Esophagus muscularis mucosa (tissue), 3 donors: Measurements from ENCODE around the gene C3orf33.

ENCODE experiments used
- CTCF ChIP-seq, 3 experiments: fragments of 200-600 bp in 2 of 3; fragments of 450-650 bp in 1 of 3; sonication (generic) in 2 of 3; IDR thresholded peaks; one replicate each; pipeline ENCODE4 v1.5.1; 2017 to 2019; ENCODE audit warnings: antibody characterized with exemption in 3 of 3, mild to moderate bottlenecking in 2 of 3, moderate library complexity in 1 of 3
- POLR2A ChIP-seq: fragments of 450-650 bp; IDR thresholded peaks from one replicate; pipeline ENCODE4 v1.6.1; 2017; ENCODE audit warnings: antibody characterized with exemption, moderate library complexity, mild to moderate bottlenecking, low read depth
- POLR2AphosphoS5 ChIP-seq, 2 donors: sonication (generic); formaldehyde crosslinking; IDR thresholded peaks; one replicate each; pipeline ENCODE4 v1.6.1; 2017; ENCODE audit warnings: antibody characterized with exemption in 2 of 2

GRCh38 chr3:155853214-155854140 is 47.4 kb upstream of the C3orf33 start:
- TF ChIP-seq CTCF (IDR thresholded peaks at IDR 0.05) (peak in 1 of 3 experiments; percentile 5), POLR2A (no peak), POLR2AphosphoS5 (IDR thresholded peaks at IDR 0.05) (no peak)
